ENCODE data around the gene IFNE.
"Not testable (repeated sequence)": the region's sequence is repeated elsewhere in the genome, so short reads cannot be mapped to it uniquely, and the experiment has no call there.

IFNE gene

GRCh38 chr9:21481470-21482056, 550 bp downstream of the IFNE start:
- peak; percentile 28 for DNase-seq

DNA sequence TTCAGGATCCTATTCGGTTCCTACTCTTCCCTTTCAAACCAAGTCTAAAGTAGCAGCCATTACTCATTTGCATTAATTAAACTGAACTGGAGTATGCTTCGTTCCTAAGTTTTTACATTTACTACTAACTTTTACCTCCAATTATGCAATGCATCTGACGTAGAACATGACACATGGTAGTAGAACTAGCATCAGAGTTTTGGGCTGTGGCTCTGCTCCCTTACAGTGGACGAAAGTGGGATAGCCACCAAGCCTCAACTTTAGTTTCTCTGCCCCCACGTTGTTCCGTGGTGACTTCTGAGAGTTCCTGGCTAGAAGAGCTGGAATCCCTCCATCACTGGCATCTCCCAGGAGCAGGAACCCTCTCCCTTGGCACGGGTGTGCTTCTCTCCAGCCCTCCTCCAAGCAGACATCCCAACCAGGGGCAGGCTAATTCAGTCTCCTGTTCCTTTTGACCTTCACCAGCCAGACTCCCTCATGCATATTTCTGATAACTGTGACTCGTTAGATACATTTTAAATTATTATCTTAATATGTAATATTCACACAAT, 2.9 kb downstream of the IFNE start:
- DNase-seq = no peak

DNA sequence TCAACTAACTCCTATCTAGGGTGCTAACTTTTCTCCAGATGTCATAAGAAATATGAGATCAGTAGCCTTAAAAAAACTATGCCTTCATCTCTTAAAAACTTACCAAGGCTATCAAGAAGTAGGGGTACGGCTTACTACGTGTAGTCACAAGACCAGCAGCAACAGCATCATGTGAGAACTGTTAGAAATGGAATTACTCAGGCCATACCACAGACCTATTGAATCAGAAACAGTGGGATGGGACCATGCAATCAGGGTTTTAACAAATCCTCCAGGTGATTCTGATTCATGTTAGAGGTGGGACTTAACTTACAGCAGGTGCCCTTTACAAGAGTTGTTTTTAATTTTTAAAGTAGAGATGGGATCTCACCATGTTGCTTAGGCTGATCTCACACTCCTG, 4.6 kb downstream of the IFNE start:
- no peak for DNase-seq

- no peak for DNase-seq
These were observed 8.9 kb downstream of the IFNE start for GRCh38 chr9:21473236-21473635.

DNA sequence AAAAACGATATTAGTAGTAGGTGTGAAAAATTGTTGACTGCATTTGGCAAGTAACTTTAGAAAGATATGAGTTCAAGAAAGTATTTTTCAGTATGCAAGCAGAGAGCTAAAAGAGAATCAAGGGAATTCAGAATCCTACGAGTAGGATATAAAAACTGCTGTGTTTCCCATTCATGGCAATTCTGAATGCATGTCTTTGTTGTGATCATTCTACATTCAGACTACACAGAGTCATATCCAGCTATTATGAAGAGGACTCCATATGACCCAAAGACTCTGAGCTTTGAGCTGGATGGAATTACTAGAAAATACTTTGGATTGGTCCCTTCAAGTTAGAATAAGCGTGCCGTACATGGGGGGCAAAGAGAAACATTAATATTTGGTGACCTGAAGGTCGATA, 12.0 kb downstream of the IFNE start:
- no peak for DNase-seq

GRCh38 chr9:21465859-21466518, 16.1 kb downstream of the IFNE start:
- peak; percentile 53 for DNase-seq

DNA sequence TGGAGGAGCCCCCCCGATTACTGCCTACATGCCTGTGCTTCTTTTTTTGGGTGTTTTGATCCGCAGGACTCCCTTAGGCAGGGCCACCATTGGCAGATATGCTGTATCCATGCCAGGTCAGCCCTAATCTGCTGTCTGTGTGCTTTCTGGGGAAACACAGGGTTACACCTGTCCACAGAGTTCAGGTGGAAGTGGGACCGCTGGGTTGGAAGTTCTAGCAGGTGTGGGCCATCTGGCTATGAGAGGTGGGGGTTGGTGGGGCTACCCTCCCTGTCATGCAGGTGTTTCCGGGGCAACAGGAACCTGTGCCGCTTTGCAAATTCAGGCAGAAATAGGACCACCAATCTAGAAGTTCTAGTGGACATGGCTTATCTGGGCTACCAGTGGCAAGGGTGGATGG, 17.0 kb downstream of the IFNE start:
- no peak for DNase-seq

DNA sequence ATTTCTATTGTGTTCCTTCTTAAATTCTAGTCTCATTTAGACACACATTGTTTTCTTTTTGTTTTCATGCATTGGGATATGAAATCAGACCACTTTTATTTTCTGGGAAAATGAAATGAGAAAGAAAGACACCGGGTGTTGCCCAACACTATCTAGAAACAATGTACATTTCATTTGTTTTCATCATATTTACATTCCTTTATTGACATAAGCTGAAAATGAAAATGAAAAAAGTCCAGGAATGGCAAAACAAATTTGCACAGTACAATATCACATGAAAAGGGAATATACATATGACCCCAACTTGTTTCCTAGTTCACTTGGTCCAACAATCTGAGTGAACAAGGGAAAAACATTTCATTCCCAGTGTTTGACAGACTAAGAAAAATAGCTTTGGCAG, 20.7 kb downstream of the IFNE start:
- DNase-seq = no peak

- peak; percentile 8 for DNase-seq
These were observed 26.8 kb downstream of the IFNE start for GRCh38 chr9:21455320-21455719.

DNA sequence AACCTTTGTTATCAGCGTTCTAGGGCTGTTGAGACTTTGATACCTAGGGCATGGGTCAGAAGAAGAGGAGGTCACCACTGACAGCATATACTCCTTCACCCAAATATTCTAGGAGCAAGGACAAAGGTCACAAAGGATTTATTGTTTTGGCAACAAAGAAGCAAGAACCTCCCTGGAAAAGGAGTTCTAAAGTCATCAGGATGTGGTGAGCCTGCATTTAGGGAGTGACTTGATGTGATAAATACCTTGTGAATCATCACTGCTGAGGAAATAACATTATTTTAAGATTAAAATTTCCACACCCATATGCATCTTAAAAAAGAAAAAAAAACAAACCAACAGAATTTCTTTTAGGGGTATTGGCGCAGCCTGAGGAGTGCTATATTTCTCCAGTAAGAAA, 28.0 kb downstream of the IFNE start:
- DNase-seq = no peak

DNA sequence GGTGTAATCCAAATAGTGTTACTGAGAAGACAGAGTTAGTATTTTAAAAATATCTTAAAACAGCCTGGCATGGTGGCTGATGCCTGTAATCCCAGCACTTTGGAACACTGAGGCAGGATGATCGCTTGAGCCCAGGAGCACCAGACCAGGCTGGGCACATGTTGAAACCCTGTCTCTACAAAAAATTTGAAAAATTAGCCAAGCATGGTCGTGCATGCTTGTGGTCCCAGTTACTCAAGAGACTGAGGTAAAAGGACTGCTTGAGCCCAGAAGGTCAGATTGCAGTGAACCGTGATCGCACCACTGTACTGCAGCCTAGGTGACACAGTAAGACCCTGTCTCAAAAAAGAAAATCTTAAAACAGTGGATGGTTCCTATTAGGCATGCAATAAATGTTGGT, 29.4 kb downstream of the IFNE start:
- no peak for DNase-seq

- DNase-seq = no peak
These were observed 31.2 kb downstream of the IFNE start for GRCh38 chr9:21450733-21451394.

DNA sequence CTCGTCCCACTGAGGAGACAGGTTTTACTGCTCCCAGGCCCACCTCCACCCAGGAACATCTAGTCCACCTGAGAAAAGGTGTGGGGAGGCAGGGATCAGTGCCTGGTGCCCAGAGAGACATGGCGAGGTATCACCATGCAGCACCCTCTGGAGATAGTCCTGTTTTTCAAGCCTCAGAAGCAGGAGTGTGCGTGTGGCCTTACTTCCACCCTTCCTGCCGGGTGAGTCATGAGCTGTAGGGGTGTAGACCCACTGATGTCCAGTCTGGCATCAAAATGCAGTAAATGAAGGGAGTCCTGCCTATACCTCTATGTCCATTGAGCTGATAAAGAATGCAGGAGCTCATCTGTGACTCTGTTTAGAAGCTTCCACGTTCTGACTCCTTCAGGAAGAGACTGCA, 32.8 kb downstream of the IFNE start:
- not testable (repeated sequence) for DNase-seq

GRCh38 chr9:21443849-21444625, 38.1 kb downstream of the IFNE start:
- DNase-seq = peak; percentile 63

DNA sequence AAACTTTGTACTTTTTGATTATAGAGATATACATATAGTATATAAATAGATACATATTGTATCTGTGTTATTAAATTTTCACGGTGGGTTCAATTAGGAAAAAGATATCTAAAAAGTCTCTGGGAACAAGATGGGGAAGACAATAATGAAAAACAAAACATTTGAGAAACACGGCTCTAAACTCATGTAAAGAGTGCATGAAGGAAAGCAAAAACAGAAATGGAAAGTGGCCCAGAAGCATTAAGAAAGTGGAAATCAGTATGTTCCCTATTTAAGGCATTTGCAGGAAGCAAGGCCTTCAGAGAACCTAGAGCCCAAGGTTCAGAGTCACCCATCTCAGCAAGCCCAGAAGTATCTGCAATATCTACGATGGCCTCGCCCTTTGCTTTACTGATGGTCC, 42.0 kb downstream of the IFNE start, which contains the start of gene IFNA1:
TSS of gene IFNA1 (plus strand) at position 301 of the 400 bp plus-strand sequence. CDS start at position 370, 69 bp downstream.
- no peak for DNase-seq

DNA sequence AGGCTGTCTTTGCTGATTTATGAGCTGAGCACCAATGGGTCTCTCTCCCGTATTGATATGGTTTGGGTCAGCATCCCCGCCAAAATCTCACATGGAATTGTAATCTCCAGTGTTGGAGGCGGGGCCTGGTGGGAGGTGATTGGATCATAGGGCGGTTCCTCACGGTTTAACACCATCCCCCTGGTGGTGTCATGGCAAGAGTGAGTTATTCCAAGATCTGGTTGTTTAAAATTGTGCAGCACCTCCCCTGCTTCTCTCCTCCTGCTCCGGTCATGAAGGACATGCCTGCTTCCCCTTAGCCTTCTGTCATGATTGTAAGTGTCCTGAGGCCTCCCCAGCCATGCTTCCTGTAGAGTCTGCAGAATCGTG, 47.1 kb downstream of the IFNE start:
- DNase-seq = not testable (repeated sequence)

GRCh38 chr9:21434202-21435014, 47.7 kb downstream of the IFNE start:
- DNase-seq = peak; percentile 18

GRCh38 chr9:21432672-21433425, 49.3 kb downstream of the IFNE start:
- no peak for DNase-seq

All from KG1 (cell line).